Inflammatory macrophage treated with lipopolysaccharide for 4 hours (primary cell): Measurements from ENCODE around the gene GSTO1.

Experiments used
- DNase-seq: peaks from one replicate; pipeline ENCODE4 v3.0.0-alpha.2; 2020

Gene GSTO1

DNA sequence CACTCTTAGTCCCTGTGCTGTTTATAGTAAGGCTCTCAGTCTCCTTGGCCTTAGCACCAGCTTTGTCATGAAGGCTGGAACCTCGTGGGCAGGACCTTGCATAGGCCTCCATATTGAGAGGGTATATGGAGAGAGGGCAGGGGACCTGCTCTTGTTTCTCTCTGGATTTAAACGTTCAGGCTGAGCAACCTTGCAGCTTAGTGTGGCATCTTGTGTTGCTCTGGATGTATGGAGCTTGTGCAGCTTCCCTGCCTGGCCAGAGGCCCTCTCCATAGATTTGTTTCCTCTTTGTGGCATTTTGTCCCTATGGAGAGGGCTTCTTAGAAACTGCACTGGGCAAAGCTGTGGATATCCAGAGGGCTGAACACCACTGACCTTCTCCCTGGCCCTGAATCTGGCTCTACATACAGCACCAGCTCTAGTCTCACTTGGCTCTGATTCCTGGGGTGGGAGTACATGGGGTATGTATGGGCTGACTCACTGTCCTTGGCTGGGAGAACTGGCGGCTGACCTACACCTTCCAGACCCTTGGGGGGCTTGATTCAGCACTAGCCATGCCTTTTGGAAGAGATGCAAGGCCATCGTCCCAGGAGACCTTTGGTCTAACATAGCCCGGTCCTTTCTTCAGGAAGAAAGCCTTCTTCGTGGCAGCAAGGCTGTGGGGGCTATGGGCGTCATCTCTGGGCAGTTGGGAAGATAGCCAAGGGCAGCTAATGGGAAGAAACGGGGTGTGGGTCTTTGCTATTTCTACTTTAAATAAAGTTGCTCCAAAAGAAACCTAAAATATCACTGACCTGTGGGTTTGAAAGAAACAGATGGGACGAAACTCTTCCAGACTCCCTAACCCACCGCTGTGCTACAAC lies 53.1 kb downstream of the GSTO1 start:
- no peak for DNase-seq

DNA sequence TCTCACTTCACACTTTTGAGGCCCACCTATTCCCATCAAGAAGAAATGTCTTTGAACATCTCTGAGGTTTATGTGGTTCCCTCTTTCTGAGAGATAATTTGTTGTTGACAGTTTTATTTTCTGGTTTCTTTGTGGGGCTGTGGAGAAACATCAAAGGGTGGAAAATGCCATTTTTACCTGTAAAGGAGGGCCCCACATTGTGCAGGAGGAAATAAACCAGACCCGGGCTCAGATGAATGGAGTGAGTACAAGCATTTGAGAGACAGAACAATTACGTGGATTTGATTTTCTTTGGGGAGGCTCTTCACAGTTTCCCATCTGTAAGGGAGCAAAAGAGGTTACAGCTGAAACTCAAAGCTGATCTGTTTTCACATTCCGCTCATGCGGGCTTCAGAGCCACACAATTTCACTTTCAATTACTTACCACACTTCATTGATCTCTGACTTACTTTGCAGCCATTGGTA lies 53.8 kb downstream of the GSTO1 start:
- DNase-seq: no peak

DNA sequence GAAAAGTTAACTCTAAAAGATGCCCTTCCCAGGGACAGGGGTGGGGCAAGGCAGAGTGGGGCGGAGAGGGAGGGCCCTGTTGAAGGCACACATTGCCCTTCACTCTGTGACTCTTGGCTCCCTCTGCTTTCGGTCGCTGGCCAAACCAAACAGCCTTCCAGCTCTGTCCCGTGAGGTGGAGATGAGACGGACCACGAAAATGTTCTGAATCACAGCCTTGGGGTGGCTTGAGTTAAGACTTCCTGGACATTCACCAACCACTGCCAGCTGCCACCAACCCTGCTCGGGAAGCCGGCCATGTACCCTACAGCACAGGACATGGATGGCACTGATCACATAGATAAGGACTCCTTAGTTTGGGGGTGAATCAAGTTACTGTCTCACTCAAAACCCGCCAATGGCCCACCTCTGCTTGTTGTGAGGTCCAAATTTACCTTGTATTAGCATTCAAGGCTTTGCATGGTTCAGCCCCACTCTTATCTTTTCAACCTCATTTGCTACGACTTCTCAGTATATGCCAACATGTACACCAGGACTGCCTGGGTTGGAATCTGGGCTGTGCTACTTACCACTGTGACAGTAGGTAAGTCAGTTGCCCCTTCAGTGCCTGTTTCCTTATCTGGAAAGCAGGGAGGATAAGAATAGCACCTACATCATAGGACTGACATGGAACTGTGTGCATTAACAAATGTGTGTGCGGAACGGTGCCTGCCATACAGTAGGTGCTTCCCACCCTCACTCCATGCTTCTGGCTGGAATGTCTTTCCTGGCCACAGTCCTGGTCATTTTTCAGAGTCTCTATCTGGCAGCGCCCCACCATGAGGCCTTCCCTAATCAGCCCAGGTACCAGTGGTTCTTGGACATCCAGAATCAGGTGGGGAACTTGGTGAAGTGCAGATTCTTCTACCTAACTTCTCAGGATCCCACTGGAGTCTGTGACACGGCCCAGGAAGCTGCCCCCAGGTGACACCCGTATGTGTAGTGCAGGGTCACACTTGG lies 55.6 kb downstream of the GSTO1 start:
- DNase-seq: no peak

DNA sequence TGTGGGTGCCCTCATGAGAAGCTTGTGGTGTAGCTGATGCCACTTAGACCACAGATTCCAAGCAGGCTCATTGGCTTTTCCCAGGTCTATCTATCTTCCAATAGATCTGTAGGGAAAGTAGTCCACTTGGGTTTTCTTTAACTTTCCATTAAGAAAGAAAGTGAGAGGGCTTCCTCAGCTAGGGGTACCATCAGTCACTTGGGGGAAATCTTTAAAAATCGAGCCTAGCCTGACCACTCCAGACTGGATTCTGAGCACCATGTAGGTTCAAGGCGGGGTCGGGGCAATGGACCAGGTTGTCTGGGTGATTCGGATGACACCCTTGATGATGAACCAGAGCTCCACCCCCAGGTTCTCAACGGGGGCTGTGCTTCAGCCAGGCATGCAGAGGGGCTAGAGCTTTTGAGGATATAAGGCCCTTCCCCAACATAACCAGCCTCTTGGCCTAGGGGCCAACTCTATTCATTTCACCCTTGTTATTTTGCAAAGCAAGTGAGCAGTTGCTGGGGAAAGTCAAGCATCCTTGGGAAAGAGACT lies 56.6 kb downstream of the GSTO1 start:
- no peak for DNase-seq

DNA sequence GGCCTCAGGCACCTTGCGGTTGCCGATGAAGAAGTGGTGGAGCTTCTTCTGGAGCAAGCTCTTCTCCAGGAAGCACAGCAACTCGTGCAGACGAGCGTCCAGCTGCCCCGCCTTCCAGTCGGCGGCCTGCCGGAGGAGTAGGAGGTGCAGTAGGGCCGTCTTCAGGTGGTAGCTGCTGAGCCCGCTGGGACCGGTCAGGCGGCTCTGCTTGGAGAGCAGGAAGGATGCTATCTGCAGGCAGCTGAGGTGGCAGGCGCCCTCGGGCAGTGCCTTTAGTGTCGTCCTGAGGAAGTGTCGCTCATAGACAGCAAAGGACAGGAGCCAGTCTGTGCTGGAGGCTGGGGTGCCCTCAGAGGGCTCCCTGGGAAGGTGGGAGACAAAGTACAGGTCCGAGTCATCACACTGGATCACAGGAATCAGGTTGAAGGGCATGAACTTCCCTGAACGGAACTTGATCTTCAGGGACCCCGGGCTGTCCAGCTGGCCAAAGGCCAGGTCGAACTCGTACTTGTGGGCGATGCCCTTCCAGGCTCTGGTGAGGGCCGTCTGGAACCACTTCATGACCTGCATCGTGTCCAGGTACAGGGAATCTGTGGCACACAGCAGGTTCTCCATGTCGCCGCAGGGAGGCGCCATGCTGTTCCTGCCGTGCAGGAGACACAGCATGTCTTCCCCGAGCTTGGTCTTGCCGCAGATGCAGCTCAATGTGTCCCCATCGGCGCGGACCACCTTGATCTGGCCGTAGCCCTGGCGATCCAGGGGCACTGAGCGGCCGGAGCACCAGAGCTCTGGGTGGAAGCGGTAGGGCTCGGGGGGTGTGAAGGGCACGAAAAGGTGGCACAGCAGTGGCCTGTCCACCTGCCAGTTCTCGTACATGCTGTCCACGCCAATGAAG lies 60.1 kb downstream of the GSTO1 start:
- DNase-seq: no peak

DNA sequence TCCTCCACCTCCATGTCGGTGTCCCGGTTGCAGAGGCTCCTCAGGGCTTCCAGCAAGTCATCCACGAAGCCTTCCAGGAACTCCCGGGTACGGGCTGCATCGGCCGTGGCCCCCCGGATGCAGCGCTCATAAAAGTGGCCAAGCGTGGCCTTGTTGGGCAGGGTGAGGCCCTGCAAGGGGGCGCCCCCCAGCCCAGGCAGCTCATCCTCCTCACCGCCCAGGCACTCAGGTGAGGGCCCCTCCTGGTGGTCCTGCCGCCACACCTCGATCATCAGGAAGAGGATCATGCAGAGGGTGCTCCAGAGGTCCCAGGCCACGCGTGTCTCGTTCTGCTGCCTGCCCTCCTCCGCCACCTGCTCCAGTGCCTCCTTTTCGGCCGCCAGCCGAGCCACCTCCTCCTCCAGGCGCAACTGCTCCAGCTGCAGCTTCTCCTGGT lies 60.8 kb downstream of the GSTO1 start:
- no peak for DNase-seq

DNA sequence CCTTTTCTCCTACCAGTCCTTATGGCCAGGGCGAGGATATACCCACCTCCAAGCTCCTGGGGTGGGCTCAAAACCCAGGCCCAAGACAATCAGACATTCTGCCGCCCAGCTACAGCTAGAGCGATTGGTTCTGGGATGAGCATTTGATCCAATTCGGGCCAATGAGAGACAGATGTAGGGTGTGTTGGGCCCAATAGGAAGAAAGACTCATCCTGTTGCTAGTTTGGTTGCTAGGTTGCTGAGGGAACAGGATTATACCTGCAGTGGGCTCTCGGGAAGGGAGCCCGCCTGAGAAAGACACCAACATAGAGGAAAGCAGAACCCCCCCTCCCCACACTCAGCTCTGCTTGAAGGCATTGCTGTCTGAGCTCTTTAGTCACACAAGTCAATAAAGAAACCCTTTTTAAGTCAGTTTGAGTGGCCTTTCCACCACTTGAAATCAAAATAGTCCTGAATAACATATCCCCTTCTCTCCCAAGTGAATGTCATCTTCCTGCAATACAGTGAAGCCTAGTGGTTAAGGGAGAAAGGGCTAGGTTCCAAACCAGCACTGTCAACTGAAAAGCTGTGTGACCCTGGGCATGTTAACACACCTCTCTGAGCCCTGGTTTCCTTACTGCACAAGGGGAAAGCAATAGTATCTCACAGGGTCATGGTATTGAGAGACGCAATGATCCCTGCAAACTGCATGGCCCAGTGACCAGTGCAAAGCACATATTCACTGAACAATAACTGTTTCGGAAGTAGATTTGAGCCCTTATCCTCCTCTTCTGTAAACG lies 61.8 kb downstream of the GSTO1 start:
- no peak for DNase-seq
